ENCODE results near the gene KCNQ4.

- TF ChIP-seq CTCF (IDR thresholded peaks at IDR 0.05; ENCODE audit: control extremely low read depth in 1 of 3, insufficient read depth in 1 of 3, low read depth in 1 of 3, low read length in 3 of 3) (peak in 2 of 3 experiments; percentile 3 to 24; a peak in 2 of 4 replicates), GTF2F1 (IDR thresholded peaks at IDR 0.05; ENCODE audit: borderline replicate concordance, low read depth, low read length) (no peak), ATF3 (IDR thresholded peaks at IDR 0.05; ENCODE audit: insufficient read depth, low read depth, low read length) (no peak)
Measured at GRCh38 chr1:40769815-40770214, 13.8 kb upstream of the KCNQ4 start.
